Keratinocyte (primary cell): ENCODE measurements around the gene CFAP43.

Experiments used
- EZH2 ChIP-seq: IDR thresholded peaks from one replicate; pipeline ENCODE4 v1.6.1; 2012; ENCODE audit warnings: inconsistent platforms, mild to moderate bottlenecking, low read length, moderate library complexity
- TF ChIP-seq, protein P1 (sequence below), 3 experiments: IDR thresholded peaks in 1 of 3; conservative IDR thresholded peaks in 1 of 3; optimal IDR thresholded peaks in 1 of 3; 2 replicates in 2 of 3; 3 replicates in 1 of 3; pipeline versions ENCODE3 to v1.5.1; 2011; ENCODE audit warnings: low read length in 3 of 3, mild to moderate bottlenecking in 3 of 3, moderate library complexity in 2 of 3, control low read depth in 1 of 3, inconsistent platforms in 1 of 3; ENCODE audit not compliant: insufficient read depth in 2 of 3; ENCODE audit errors: extremely low read depth in 1 of 3

DNA sequence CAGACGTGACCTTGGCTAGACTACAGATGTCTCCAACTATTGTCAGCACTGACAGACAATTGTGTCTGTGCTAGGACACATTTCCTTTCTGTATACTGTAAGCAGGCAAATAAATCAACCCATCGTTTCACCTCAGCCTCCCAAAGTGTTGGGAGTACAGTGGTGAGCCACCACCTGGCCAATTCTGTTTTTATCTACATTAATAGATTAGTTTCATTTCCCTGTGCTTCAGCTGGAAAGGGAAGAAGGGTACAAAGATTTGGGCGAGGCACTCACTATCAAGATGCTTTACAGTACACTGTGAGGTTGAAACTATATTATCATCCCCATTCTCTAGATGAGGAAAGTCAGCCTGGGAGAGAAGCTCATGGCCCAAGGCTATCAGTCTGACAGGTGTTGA, 88.3 kb downstream of the CFAP43 start:
- no peak for TF ChIP-seq EZH2
- TF ChIP-seq, protein P1, sequence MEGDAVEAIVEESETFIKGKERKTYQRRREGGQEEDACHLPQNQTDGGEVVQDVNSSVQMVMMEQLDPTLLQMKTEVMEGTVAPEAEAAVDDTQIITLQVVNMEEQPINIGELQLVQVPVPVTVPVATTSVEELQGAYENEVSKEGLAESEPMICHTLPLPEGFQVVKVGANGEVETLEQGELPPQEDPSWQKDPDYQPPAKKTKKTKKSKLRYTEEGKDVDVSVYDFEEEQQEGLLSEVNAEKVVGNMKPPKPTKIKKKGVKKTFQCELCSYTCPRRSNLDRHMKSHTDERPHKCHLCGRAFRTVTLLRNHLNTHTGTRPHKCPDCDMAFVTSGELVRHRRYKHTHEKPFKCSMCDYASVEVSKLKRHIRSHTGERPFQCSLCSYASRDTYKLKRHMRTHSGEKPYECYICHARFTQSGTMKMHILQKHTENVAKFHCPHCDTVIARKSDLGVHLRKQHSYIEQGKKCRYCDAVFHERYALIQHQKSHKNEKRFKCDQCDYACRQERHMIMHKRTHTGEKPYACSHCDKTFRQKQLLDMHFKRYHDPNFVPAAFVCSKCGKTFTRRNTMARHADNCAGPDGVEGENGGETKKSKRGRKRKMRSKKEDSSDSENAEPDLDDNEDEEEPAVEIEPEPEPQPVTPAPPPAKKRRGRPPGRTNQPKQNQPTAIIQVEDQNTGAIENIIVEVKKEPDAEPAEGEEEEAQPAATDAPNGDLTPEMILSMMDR (optimal IDR thresholded peaks at IDR 0.05 in 1 of 3, IDR thresholded peaks at IDR 0.05 in 1 of 3, conservative IDR thresholded peaks at IDR 0.05 in 1 of 3; ENCODE audit: extremely low read depth in 1 of 3, insufficient read depth in 2 of 3, low read length in 3 of 3): no peak
